ENCODE results near the gene SHH.

- TF ChIP-seq, protein P1, sequence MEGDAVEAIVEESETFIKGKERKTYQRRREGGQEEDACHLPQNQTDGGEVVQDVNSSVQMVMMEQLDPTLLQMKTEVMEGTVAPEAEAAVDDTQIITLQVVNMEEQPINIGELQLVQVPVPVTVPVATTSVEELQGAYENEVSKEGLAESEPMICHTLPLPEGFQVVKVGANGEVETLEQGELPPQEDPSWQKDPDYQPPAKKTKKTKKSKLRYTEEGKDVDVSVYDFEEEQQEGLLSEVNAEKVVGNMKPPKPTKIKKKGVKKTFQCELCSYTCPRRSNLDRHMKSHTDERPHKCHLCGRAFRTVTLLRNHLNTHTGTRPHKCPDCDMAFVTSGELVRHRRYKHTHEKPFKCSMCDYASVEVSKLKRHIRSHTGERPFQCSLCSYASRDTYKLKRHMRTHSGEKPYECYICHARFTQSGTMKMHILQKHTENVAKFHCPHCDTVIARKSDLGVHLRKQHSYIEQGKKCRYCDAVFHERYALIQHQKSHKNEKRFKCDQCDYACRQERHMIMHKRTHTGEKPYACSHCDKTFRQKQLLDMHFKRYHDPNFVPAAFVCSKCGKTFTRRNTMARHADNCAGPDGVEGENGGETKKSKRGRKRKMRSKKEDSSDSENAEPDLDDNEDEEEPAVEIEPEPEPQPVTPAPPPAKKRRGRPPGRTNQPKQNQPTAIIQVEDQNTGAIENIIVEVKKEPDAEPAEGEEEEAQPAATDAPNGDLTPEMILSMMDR (IDR thresholded peaks at IDR 0.05) = no peak
- TF ChIP-seq ZFX (IDR thresholded peaks at IDR 0.05; ENCODE audit: borderline replicate concordance) = no peak
Observed at GRCh38 chr7:155775691-155776090, 36.6 kb downstream of the SHH start.
